PFSK-1 (cell line): ENCODE data around the gene CACNA1B.

Experiments
- FOXP2 ChIP-seq: optimal IDR thresholded peaks from 2 replicates; pipeline ENCODE3; 2011; ENCODE audit warnings: borderline replicate concordance, control low read depth, inconsistent platforms; ENCODE audit not compliant: insufficient read depth; ENCODE audit errors: extremely low read length, extremely low read depth
- POLR2AphosphoS5 ChIP-seq: IDR thresholded peaks from 2 replicates; pipeline ENCODE4 v1.6.1; 2012; ENCODE audit warnings: low read depth, mild to moderate bottlenecking, control low read depth, low read length, moderate library complexity
- REST ChIP-seq, 2 experiments: IDR thresholded peaks; 2 replicates each; pipeline versions ENCODE4 v1.6.1 to v1.8.0; 2011 to 2012; ENCODE audit warnings: low read depth in 2 of 2, low read length in 2 of 2, control low read depth in 1 of 2, inconsistent platforms in 1 of 2, mild to moderate bottlenecking in 1 of 2, moderate library complexity in 1 of 2; ENCODE audit not compliant: insufficient read depth in 1 of 2
- SIN3A ChIP-seq: IDR thresholded peaks from 2 replicates; pipeline ENCODE4 v1.6.1; 2012; ENCODE audit warnings: mild to moderate bottlenecking, low read length, moderate library complexity, borderline replicate concordance; ENCODE audit not compliant: insufficient read depth
- TAF1 ChIP-seq: IDR thresholded peaks from 2 replicates; pipeline ENCODE4 v1.6.1; 2012; ENCODE audit warnings: low read length, control low read depth, borderline replicate concordance; ENCODE audit not compliant: insufficient read depth

Gene CACNA1B

DNA sequence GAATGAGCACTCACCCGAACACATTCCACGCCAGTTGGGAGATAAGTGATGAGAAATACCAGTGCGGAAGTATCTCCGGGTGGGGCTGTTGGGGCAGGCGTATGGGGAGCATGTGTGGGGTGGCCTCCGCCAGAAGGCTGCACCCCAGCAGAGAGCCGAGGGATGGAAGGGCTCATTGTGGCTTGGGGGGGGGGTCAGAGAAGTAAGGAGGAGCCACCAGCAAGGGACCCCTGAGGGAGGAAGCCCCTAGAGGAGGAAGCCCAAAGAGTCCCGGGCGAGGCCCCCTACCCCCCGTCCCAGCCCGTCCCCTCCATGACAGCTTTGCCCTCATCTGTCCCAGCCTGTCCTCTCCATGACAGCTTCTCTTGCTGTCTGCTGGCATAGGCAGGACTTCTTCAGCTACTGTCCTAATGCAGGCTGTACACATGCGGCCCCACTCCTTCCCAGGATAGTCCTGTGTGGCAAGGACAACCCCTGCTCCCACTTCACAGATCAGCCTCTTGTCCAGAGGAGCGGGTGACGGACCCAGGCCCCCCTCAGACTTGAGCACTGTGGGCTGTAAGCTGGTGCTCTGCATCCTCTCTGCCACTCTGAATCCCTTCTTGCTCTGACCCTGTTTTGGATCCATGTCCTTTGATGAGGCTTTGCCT lies 239.6 kb downstream of the CACNA1B start:
- TF ChIP-seq POLR2AphosphoS5: no peak
- no peak for TF ChIP-seq FOXP2
- no peak for TF ChIP-seq REST (IDR thresholded peaks at IDR 0.05; ENCODE audit: insufficient read depth in 1 of 2, low read depth in 2 of 2, low read length in 2 of 2)
- no peak for TF ChIP-seq TAF1
- TF ChIP-seq SIN3A: no peak

GRCh38 chr9:138117836-138118235 lies 240.3 kb downstream of the CACNA1B start:
- TF ChIP-seq POLR2AphosphoS5: no peak

- TF ChIP-seq TAF1 (no peak), FOXP2 (no peak), REST (IDR thresholded peaks at IDR 0.05; ENCODE audit: insufficient read depth in 1 of 2, low read depth in 2 of 2, low read length in 2 of 2) (no peak), POLR2AphosphoS5 (no peak), SIN3A (no peak)
These were observed 241.1 kb downstream of the CACNA1B start for GRCh38 chr9:138118601-138119071.

- TF ChIP-seq TAF1 (no peak), REST (IDR thresholded peaks at IDR 0.05; ENCODE audit: insufficient read depth in 1 of 2, low read depth in 2 of 2, low read length in 2 of 2) (no peak), POLR2AphosphoS5 (no peak), FOXP2 (no peak), SIN3A (no peak)
These were observed 241.8 kb downstream of the CACNA1B start for GRCh38 chr9:138119202-138120027.

DNA sequence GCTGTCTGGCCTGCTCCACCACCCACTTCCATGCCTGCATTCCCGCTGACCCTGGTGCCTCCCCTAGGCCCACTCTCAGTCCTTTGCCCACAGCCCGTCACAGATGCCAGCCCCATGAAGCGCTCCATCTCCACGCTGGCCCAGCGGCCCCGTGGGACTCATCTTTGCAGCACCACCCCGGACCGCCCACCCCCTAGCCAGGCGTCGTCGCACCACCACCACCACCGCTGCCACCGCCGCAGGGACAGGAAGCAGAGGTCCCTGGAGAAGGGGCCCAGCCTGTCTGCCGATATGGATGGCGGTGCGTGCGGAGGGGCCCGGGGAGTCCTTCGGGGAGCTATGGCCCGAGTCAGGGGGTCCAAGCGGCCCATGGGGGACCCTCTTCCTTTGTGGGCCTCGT lies 242.5 kb downstream of the CACNA1B start:
- TF ChIP-seq REST (IDR thresholded peaks at IDR 0.05; ENCODE audit: insufficient read depth in 1 of 2, low read depth in 2 of 2, low read length in 2 of 2) (no peak), FOXP2 (no peak), SIN3A (no peak), TAF1 (no peak), POLR2AphosphoS5 (no peak)
